ENCODE results near the gene DNAJC1.

The DNAJC1 gene

DNA sequence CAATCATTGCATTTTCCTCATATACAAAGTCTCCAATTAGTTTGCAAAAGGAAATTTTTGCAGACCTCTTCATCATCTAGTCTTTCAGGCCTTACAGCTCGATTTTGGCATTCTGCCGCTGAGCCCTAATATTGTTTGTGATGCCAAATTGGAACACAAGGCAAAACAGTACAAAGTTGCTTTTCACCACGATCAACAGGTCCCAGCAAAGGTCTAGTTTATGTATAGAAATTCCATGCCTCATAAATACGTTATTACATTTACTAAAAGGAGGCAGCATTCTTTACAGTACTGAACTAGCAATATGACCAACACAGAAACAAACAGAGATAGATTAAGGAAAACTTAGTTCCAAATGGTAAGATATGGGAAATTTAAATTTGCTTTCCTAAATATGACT lies 7.0 kb upstream of the DNAJC1 start:
- no peak for DNase-seq (ENCODE audit: low read depth in 2 of 2)

DNA sequence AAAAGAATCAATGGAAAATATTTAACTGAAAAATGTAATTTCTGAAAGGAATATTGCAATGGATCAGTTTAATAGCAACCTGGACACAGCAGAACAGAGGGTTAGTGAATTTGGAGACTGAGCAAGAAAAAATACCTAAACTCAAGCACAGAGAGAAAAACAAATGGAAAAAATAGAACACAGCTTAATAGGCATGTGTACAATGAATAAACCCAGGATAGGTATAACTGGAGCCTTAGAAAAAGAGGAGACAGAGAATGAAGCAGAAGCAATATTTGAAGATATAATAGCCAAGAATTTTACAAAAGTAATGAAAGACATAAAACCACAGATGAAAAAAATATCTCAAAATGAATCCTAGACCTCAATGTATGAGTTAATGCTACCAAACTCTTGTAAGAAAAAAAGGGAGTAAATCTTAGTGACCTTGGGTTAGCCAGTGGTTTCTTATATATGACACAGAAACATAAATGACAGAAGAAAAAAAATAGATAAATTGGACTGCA lies 2.9 kb upstream of the DNAJC1 start:
- no peak for DNase-seq (ENCODE audit: low read depth in 2 of 2)

DNA sequence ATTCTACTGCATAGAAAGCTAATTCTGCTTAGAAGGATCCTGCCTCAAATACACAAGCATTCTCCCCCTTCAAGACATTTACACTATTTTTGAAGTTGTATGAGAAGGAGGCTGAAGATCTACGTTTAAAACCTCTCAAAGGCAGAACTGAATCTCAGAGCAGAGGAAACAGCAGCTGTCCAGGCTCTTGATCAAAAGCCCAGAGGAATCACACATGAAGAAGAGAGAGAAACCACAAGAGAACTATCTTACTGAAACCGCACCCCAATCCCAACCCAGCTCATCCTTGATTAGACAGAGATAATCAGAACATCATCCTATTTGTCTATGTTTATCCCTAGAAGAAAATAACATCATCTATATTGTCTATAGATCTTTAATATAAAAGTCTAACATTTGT lies 2.2 kb upstream of the DNAJC1 start:
- DNase-seq (ENCODE audit: low read depth in 2 of 2): no peak

GRCh38 chr10:22003964-22004281 lies 393 bp upstream of the DNAJC1 start:
- no peak for DNase-seq (ENCODE audit: low read depth in 2 of 2)

- no peak for DNase-seq (ENCODE audit: low read depth in 2 of 2)
Measured at GRCh38 chr10:22002591-22003176, 846 bp downstream of the DNAJC1 start.

- DNase-seq (ENCODE audit: low read depth in 2 of 2): no peak
Measured at GRCh38 chr10:21995557-21995956, 8.0 kb downstream of the DNAJC1 start.

GRCh38 chr10:21993360-21994001 lies 10.0 kb downstream of the DNAJC1 start:
- DNase-seq (ENCODE audit: low read depth in 2 of 2): no peak

DNA sequence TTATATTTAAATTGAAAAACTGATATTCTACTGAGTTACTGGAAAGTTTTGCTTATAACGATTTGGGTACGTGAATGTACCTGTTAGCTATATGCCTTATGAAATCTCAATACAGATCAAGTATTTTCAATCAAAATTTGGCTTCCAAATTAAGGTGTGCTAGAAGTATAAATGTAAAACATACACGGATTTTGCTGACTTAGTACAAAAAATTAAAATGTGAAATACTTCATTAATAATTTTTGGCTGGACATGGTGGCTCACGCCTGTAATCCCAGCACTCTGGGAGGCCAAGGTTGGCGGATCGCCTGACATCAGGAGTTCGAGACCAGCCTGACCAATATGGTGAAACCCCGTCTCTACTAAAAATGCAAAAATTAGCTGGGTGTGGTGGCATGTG lies 11.7 kb downstream of the DNAJC1 start:
- DNase-seq (ENCODE audit: low read depth in 2 of 2): no peak

DNA sequence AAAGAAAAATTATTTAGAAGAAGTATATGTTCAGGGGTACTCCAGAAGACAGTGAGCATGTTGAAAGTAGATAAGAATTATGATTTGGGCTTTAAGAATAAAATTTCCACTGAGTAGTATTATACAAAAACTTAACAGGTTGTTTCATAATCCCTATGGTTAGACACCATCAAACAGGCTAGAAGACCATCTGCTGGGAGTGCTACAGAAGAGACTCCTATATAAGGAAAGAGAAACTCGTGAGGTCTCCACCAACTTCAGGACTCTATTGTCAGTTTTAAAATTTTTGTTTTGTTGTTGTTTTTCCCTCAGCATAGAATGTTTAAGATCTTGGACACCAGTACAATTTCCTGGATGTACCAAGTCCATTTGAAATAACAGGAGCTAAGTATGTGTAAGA lies 13.1 kb downstream of the DNAJC1 start:
- DNase-seq (ENCODE audit: low read depth in 2 of 2): no peak

DNA sequence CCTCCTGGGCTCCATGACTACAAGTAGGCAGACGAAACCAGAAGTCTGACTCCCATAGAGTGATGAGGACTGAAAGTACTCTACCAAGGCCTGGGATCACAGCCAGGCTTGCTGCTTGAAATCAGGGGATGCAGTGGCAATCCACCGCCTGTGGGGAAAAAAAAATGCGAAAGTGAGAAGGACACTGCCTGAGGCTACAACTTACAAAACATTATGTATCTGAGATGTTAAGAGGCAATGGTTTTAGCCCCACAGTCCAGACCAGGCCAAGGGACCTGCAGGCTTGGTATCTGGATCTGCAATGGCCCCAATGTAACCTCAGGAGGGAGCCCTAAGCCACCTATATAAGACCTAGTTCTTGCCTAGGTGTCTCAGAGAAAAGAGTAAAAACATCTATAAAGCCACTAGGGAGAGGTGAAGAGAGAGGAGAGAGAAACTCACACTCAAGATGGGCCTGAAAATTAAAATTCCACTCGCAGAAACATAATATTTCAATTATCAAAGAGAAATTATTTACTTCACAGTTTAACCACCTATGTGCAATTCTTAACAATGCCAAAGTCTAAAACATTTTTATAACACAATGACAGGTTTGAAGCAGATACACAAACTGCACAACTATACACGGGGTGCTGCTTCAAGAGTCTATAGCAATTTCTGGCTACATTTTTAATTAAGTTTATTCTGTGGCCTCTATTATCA lies 13.9 kb downstream of the DNAJC1 start:
- DNase-seq (ENCODE audit: low read depth in 2 of 2): no peak

GRCh38 chr10:21985541-21985940 lies 18.0 kb downstream of the DNAJC1 start:
- DNase-seq (ENCODE audit: low read depth in 2 of 2): no peak

DNA sequence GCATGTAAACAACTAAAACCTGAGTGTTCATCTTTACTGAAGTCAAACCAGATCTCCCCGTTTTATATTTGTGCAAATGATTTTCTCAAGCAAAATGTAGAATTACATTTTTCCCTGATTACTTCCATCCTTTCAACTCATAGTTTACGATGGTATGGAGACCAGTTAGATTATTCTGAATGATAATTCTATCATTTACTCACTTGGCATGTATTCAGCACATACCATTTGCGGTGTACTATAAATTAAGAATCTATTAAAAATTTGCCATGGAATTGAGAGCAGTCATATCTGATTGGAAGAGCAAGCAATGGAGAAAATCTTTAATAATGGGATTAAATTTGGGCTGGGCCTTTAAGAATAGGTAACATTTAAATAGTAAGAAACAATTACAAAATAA lies 22.4 kb downstream of the DNAJC1 start:
- DNase-seq (ENCODE audit: low read depth in 2 of 2): no peak

DNA sequence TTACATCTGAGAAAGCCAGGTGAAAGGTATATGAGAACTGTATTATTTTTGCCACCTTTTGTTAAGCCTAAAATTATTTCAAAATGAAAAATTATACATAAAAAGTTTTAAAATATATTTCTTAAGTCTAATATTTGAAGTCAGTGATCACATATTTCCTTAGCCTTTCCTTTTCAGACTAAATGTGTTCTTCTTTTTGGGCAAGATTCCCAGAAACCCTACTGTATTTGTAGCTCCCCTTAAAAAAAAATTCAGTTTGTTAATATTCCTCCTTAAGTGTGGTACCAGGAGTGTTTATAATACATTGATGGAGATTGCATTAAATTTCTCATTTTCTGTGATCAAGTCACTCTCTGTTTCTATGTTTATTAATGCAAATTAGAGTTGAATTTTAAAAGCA lies 22.8 kb downstream of the DNAJC1 start:
- no peak for DNase-seq (ENCODE audit: low read depth in 2 of 2)

DNA sequence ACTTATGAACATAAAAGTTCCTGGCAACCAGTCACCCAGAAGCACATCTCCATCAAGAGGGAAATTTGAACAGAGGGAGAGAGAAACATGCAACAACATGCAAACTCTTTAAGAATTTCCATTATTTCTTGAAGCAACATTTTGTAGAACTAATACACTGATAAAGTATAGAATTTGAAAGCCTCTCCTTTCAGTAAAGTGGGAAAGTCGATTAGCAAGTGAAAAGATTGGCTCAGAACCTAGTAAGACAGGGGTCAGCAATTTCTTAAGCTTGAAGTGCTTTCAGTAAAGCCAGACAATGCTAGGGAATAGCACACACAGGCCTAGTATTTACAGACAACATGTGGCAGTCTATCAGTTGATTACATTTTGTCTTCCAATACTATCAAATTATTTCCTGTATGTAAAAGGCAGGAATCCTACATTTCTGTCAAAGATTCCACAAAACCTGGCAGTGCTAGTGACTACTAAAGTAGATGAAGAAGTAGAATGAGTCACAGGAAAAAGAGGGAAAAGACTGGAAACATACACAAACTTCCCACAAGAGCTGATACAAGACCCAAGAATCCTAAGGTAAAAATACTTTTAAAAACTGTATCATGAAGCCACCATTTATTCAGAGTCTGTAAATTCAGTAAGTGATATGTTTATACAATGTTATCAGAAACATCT lies 25.2 kb downstream of the DNAJC1 start:
- no peak for DNase-seq (ENCODE audit: low read depth in 2 of 2)

- DNase-seq (ENCODE audit: low read depth in 2 of 2): no peak
Measured at GRCh38 chr10:21976739-21977138, 26.8 kb downstream of the DNAJC1 start.

DNA sequence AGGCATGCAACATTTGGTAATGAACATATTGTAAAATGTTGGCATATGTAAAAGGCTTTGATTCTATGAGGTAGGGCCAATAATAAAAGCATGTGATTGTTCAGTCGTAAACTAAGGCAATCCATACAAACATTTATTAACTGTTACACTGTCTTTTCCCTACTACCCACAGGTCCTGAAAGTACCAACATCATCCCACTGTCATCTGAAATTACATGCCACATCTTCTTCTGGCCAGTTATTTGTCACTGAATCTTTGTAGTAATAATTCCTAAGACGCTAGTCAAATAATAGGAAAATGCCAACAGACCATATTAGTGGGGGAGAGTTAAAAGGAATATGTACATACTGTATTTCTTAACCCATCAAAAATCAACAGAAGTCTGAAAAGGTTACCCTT lies 27.2 kb downstream of the DNAJC1 start:
- no peak for DNase-seq (ENCODE audit: low read depth in 2 of 2)

GRCh38 chr10:21975378-21975990 lies 28.0 kb downstream of the DNAJC1 start:
- no peak for DNase-seq (ENCODE audit: low read depth in 2 of 2)

DNA sequence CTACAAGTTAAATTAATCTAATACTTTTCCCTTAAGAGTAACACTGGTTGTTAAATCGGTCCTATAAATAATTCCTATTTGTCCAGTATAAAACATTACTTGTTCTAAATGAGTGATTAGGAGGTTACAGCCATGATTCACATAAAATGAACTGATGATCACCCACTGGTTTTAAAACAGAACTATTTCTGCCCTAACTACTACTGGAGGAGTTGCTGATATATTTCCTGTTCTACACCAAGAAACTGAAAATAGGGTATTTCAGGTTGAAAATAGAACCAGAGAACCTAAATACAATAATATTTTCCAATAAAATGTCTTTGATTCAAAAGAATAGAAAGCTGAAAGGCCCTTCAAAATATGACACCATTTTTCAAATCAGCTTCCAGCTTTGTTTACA lies 30.9 kb downstream of the DNAJC1 start:
- DNase-seq (ENCODE audit: low read depth in 2 of 2): no peak

GRCh38 chr10:21969326-21970287 lies 33.9 kb downstream of the DNAJC1 start:
- DNase-seq (ENCODE audit: low read depth in 2 of 2): no peak

DNA sequence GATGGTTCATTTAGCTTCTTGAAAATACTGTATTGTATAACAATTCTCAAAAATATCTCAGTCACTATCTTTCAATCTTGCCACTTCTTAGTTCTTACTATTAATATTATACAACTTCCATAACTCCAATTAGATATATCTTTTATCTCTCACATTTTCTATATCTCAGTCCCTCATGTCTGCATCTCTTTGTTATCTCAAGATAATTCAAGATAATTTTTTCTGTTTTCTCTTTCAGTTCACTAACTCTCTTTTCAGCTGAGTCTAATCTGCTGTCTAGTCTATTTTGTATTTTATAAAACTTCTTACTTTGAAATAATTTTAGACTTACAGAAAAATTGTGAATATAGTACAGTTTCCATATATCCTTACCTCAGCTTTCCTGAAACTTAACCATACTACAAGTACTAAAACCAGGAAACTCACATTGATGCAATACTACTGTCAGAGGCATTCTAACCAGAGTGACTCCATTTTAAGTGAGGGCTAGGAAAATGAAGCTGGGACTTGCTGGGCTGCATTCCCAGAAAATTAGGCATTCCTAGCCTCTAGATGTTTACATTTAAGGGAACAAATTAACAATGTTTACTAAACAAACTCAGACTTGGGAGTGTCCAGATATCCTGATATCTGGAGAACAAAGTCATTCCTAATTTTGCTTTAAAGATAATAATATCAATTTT lies 38.4 kb downstream of the DNAJC1 start:
- DNase-seq (ENCODE audit: low read depth in 2 of 2): no peak

DNA sequence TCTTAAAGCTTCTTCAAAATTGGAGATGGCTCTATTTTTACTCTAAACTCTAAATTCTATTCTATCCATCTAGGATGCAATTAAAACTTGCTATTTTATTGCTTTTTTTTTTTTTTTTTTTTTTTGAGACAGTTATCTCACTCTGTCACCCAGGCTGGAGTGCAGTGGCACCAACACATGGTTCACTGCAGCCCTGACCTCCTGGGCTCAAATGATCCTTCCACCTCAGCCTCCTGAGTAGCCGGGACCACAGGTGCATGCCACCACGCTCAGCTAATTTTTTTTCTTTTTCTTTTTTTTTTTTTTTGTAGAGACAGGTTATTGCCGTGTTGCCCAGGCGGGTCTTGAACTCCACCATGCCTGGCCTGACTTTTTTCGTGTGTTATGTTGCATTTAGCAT lies 41.2 kb downstream of the DNAJC1 start:
- no peak for DNase-seq (ENCODE audit: low read depth in 2 of 2)
